Spleen (tissue), 7 donors: ENCODE measurements around the gene PGAP3.

Source experiments
- POLR2A ChIP-seq, 3 donors: fragments of 450-650 bp; IDR thresholded peaks; one replicate each; pipeline ENCODE4 v1.5.1; 2017; ENCODE audit warnings: antibody characterized with exemption in 3 of 3, mild to moderate bottlenecking in 1 of 3
- POLR2AphosphoS5 ChIP-seq, 3 donors: sonication (generic); formaldehyde crosslinking; IDR thresholded peaks; one replicate each; pipeline ENCODE4 v1.5.1; 2017; ENCODE audit warnings: antibody characterized with exemption in 3 of 3
- TF ChIP-seq, protein P1 (sequence below), 11 experiments: fragments of 200-600 bp in 7 of 11; fragments of 450-650 bp in 4 of 11; sonication (generic) in 4 of 11; IDR thresholded peaks in 8 of 11; conservative IDR thresholded peaks in 3 of 11; 1 replicate in 7 of 11; 2 replicates in 4 of 11; pipeline versions ENCODE4 v1.4.0 to v1.8.0; 2016 to 2021; ENCODE audit warnings: antibody characterized with exemption in 11 of 11, inconsistent platforms in 4 of 11, mild to moderate bottlenecking in 1 of 11
- donor health status: DM: no; HTN: no; CAD: no; lungs with moderate emphysema.
- donor health status: DM: no; HTN: no; CAD: no.
- donor health status: DM: no; HTN: no; CAD: no.

DNA sequence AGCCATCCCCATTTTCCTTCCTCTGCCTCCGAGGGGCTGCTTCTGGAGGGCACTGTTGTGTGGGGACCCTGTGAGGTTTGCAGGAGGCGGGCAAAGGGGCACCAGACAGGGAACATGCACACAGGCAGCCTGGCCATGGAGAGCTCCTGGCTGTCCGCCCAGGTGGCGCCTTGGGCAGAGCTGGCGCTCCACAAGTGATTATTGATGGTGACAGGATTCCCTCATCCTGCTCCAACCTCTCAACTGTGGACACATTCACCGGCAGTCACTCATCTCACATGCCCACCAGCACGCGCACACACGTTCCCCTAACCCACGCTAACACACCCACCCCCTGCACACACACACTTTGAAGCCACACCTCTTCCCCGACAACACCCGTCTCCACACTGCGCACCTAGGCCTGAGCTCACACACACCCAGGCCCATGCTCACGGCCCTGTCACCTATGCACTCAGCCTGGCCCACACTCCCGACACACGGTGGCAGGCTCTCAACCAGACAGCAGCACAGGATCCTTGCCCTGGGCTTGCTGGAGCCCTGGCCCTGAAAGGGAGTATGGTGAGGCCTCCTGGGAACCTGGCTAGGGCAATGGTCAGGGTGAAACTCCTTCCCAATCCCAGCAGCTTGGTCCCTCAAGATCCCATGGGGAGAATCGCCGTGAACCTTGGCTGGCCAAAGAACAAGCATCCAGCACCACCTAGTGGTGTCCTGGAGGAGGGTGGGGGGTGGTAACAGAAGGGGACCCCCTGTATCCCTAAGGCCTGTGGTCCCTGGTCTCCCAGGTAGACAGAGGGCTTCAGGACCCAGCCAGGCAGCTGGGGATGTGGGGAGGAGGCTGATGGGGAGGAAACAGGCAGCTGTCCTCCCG, 16.0 kb downstream of the PGAP3 start:
- TF ChIP-seq, protein P1, sequence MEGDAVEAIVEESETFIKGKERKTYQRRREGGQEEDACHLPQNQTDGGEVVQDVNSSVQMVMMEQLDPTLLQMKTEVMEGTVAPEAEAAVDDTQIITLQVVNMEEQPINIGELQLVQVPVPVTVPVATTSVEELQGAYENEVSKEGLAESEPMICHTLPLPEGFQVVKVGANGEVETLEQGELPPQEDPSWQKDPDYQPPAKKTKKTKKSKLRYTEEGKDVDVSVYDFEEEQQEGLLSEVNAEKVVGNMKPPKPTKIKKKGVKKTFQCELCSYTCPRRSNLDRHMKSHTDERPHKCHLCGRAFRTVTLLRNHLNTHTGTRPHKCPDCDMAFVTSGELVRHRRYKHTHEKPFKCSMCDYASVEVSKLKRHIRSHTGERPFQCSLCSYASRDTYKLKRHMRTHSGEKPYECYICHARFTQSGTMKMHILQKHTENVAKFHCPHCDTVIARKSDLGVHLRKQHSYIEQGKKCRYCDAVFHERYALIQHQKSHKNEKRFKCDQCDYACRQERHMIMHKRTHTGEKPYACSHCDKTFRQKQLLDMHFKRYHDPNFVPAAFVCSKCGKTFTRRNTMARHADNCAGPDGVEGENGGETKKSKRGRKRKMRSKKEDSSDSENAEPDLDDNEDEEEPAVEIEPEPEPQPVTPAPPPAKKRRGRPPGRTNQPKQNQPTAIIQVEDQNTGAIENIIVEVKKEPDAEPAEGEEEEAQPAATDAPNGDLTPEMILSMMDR (IDR thresholded peaks at IDR 0.05 in 8 of 11, conservative IDR thresholded peaks at IDR 0.05 in 3 of 11) = peak in 6 of 11 experiments; percentile 34 to 48 (median 40)
- TF ChIP-seq POLR2AphosphoS5 (IDR thresholded peaks at IDR 0.05) (peak in 2 of 3 donors; percentile 25 to 57), POLR2A (IDR thresholded peaks at IDR 0.05) (no peak)
